AG10803 (cell line): ENCODE results near the gene DEAF1.

ENCODE experiments used
- DNase-seq: peaks from one replicate; pipeline ENCODE4 v3.0.0; 2010; ENCODE audit warnings: low read depth
- H3K4me3 ChIP-seq: 2 replicates; pipeline ENCODE4 v1.5.1; 2011; ENCODE audit warnings: mild to moderate bottlenecking, low read length, control low read depth
- CTCF ChIP-seq: conservative IDR thresholded peaks from 2 replicates; pipeline ENCODE4 v1.5.1; 2011; ENCODE audit warnings: mild to moderate bottlenecking, low read length, control low read depth, inconsistent platforms

DEAF1 gene

GRCh38 chr11:618856-619627 is 76.0 kb downstream of the DEAF1 start:
- TF ChIP-seq CTCF = no peak
- no peak for DNase-seq
- H3K4me3 ChIP-seq = no peak overlapping the region

- no peak for TF ChIP-seq CTCF
- H3K4me3 ChIP-seq = no peak overlapping the region
- no peak for DNase-seq
Measured at GRCh38 chr11:617912-618682, 76.9 kb downstream of the DEAF1 start.

GRCh38 chr11:617199-617911 is 77.7 kb downstream of the DEAF1 start:
- H3K4me3 ChIP-seq = no peak overlapping the region
- DNase-seq = no peak
- TF ChIP-seq CTCF = no peak

GRCh38 chr11:616320-617198 is 78.5 kb downstream of the DEAF1 start:
- no peak overlapping the region for H3K4me3 ChIP-seq
- no peak for DNase-seq

GRCh38 chr11:615504-616319 is 79.3 kb downstream of the DEAF1 start, which contains the start of gene IRF7:
Gene IRF7, minus strand, starts transcription at chr11:615950. Its CDS starts 586 bp downstream, at chr11:615364.
- peak; percentile 89 for DNase-seq
- H3K4me3 ChIP-seq = peak within 1 kb of the TSS; percentile 77
- TF ChIP-seq CTCF = no peak

More at GRCh38 chr11:616320-617198, 78.5 kb downstream of the DEAF1 start:
- TF ChIP-seq CTCF = no peak
